ENCODE results near the gene SNRNP40.
"Not testable (repeated sequence)": the region's sequence is repeated elsewhere in the genome, so short reads cannot be mapped to it uniquely, and the experiment has no call there.

SNRNP40 gene

GRCh38 chr1:31282426-31282825, 14.2 kb downstream of the SNRNP40 start:
- not testable (repeated sequence) for DNase-seq (ENCODE audit: low read depth)

- DNase-seq (ENCODE audit: low read depth): no peak
Measured at GRCh38 chr1:31273619-31274018, 23.0 kb downstream of the SNRNP40 start.

GRCh38 chr1:31272369-31272768, 24.2 kb downstream of the SNRNP40 start:
- no peak for DNase-seq (ENCODE audit: low read depth)

GRCh38 chr1:31266547-31266946, 30.0 kb downstream of the SNRNP40 start:
- no peak for DNase-seq (ENCODE audit: low read depth)

GRCh38 chr1:31264790-31265386, 31.7 kb downstream of the SNRNP40 start:
- DNase-seq (ENCODE audit: low read depth): no peak

- no peak for DNase-seq (ENCODE audit: low read depth)
Measured at GRCh38 chr1:31263408-31263807, 33.2 kb downstream of the SNRNP40 start.

- DNase-seq (ENCODE audit: low read depth): not testable (repeated sequence)
Measured at GRCh38 chr1:31262393-31262792, 34.2 kb downstream of the SNRNP40 start.

- DNase-seq (ENCODE audit: low read depth): no peak
Measured at GRCh38 chr1:31261916-31262315, 34.7 kb downstream of the SNRNP40 start.

GRCh38 chr1:31259746-31260145, 36.8 kb downstream of the SNRNP40 start:
- DNase-seq (ENCODE audit: low read depth): no peak

GRCh38 chr1:31258581-31258980, 38.0 kb downstream of the SNRNP40 start:
- no peak for DNase-seq (ENCODE audit: low read depth)

GRCh38 chr1:31257213-31257612, 39.4 kb downstream of the SNRNP40 start:
- DNase-seq (ENCODE audit: low read depth): no peak

GRCh38 chr1:31249854-31250253, 46.7 kb downstream of the SNRNP40 start:
- DNase-seq (ENCODE audit: low read depth): no peak

GRCh38 chr1:31248276-31248675, 48.3 kb downstream of the SNRNP40 start:
- DNase-seq (ENCODE audit: low read depth): no peak

- no peak for DNase-seq (ENCODE audit: low read depth)
Measured at GRCh38 chr1:31244326-31244725, 52.3 kb downstream of the SNRNP40 start.

- no peak for DNase-seq (ENCODE audit: low read depth)
Measured at GRCh38 chr1:31243501-31244286, 52.9 kb downstream of the SNRNP40 start.

GRCh38 chr1:31241321-31241720, 55.3 kb downstream of the SNRNP40 start:
- DNase-seq (ENCODE audit: low read depth): no peak

- DNase-seq (ENCODE audit: low read depth): no peak
Measured at GRCh38 chr1:31239653-31240241, 56.8 kb downstream of the SNRNP40 start, which contains the start of gene NKAIN1. Gene NKAIN1, minus strand, starts transcription at chr1:31239887. Its CDS starts 340 bp downstream, at chr1:31239547.

- no peak for DNase-seq (ENCODE audit: low read depth)
Measured at GRCh38 chr1:31238986-31239613, 57.5 kb downstream of the SNRNP40 start.

GRCh38 chr1:31238612-31238985, 58.0 kb downstream of the SNRNP40 start:
- DNase-seq (ENCODE audit: low read depth): no peak

GRCh38 chr1:31234870-31235269, 61.7 kb downstream of the SNRNP40 start:
- DNase-seq (ENCODE audit: low read depth): no peak

GRCh38 chr1:31234123-31234708, 62.4 kb downstream of the SNRNP40 start:
- DNase-seq (ENCODE audit: low read depth): no peak

GRCh38 chr1:31232689-31233088, 63.9 kb downstream of the SNRNP40 start:
- no peak for DNase-seq (ENCODE audit: low read depth)

All from fibroblast of gingiva (primary cell).